Neuronal stem cell (in vitro differentiated cells): ENCODE results near the gene FAM107B.

Experiments
- DNase-seq: peaks from one replicate; pipeline ENCODE4 v3.0.0-alpha.2; 2013; ENCODE audit warnings: low spot score
- H2AFZ ChIP-seq: one replicate; pipeline ENCODE4 v1.6.1; 2013; ENCODE audit warnings: mild to moderate bottlenecking, low read length, inconsistent platforms
- H2AK5ac ChIP-seq: 2 replicates; pipeline ENCODE4 v1.6.1; 2013; ENCODE audit warnings: low read depth, mild to moderate bottlenecking, inconsistent platforms, low read length, moderate library complexity, mixed read lengths
- H2BK120ac ChIP-seq: 2 replicates; pipeline ENCODE4 v1.6.1; 2013; ENCODE audit warnings: low read depth, mild to moderate bottlenecking, inconsistent platforms, low read length, moderate library complexity, mixed read lengths
- H2BK12ac ChIP-seq: one replicate; pipeline ENCODE4 v1.6.1; 2013; ENCODE audit warnings: low read length, inconsistent platforms
- H2BK15ac ChIP-seq: 2 replicates; pipeline ENCODE4 v1.6.1; 2013; ENCODE audit warnings: mild to moderate bottlenecking, low read length, inconsistent platforms, mixed read lengths
- H2BK5ac ChIP-seq: one replicate; pipeline ENCODE4 v1.6.1; 2013; ENCODE audit warnings: inconsistent platforms, mild to moderate bottlenecking, low read length, moderate library complexity
- H3K14ac ChIP-seq: one replicate; pipeline ENCODE4 v1.6.1; 2013; ENCODE audit warnings: low read length, inconsistent platforms
- H3K18ac ChIP-seq: 2 replicates; pipeline ENCODE4 v1.6.1; 2013; ENCODE audit warnings: low read length, inconsistent platforms
- H3K23ac ChIP-seq: 2 replicates; pipeline ENCODE4 v1.6.1; 2013; ENCODE audit warnings: low read depth, mild to moderate bottlenecking, mixed read lengths, low read length, inconsistent platforms; ENCODE audit not compliant: poor library complexity
- H3K27ac ChIP-seq: replicated peaks from 3 replicates; pipeline ENCODE4 v1.5.1; 2013; ENCODE audit warnings: low read length, inconsistent platforms
- H3K27me3 ChIP-seq, 3 experiments: 2 replicates each; pipeline ENCODE4 v1.6.1; 2013; ENCODE audit warnings: low read length in 3 of 3, mild to moderate bottlenecking in 2 of 3, inconsistent platforms in 1 of 3, low read depth in 1 of 3, mixed read lengths in 1 of 3, moderate library complexity in 1 of 3; ENCODE audit not compliant: control insufficient read depth in 3 of 3, insufficient read depth in 3 of 3
- H3K36me3 ChIP-seq, 2 donors: replicated peaks in 1 of 2; 2 replicates each; pipeline ENCODE4 v1.6.1; 2013; ENCODE audit warnings: low read length in 2 of 2; ENCODE audit not compliant: control insufficient read depth in 2 of 2, insufficient read depth in 2 of 2
- H3K4ac ChIP-seq: 2 replicates; pipeline ENCODE4 v1.6.1; 2013; ENCODE audit warnings: inconsistent platforms, mild to moderate bottlenecking, low read length, moderate library complexity
- H3K4me1 ChIP-seq, 2 donors: 1 replicate in 1 of 2; 2 replicates in 1 of 2; pipeline ENCODE4 v1.6.1; 2013; ENCODE audit warnings: low read length in 2 of 2, low read depth in 1 of 2; ENCODE audit not compliant: control insufficient read depth in 2 of 2, insufficient read depth in 1 of 2
- H3K4me2 ChIP-seq: one replicate; pipeline ENCODE4 v1.6.1; 2013; ENCODE audit warnings: mild to moderate bottlenecking, low read length, inconsistent platforms; ENCODE audit not compliant: insufficient read depth, poor library complexity, severe bottlenecking
- H3K4me3 ChIP-seq, 2 donors: 2 replicates each; pipeline ENCODE4 v1.5.1; 2013; ENCODE audit warnings: low read length in 2 of 2, mild to moderate bottlenecking in 2 of 2, inconsistent platforms in 1 of 2, moderate library complexity in 1 of 2
- H3K79me1 ChIP-seq: one replicate; pipeline ENCODE4 v1.6.1; 2013; ENCODE audit warnings: low read depth, mild to moderate bottlenecking, inconsistent platforms, low read length, moderate library complexity
- H3K9ac ChIP-seq: one replicate; pipeline ENCODE4 v1.6.1; 2013; ENCODE audit warnings: mild to moderate bottlenecking, low read depth, low read length, inconsistent platforms; ENCODE audit not compliant: poor library complexity
- H3K9me3 ChIP-seq, 2 donors: replicated peaks in 1 of 2; 2 replicates each; pipeline versions ENCODE3 to v1.6.1; 2013; ENCODE audit warnings: low read length in 2 of 2, mild to moderate bottlenecking in 2 of 2, inconsistent platforms in 1 of 2, low read depth in 1 of 2, mixed read lengths in 1 of 2, moderate library complexity in 1 of 2; ENCODE audit not compliant: control insufficient read depth in 2 of 2, insufficient read depth in 1 of 2
- H4K8ac ChIP-seq: one replicate; pipeline ENCODE4 v1.6.1; 2013; ENCODE audit warnings: low read depth, mild to moderate bottlenecking, inconsistent platforms, low read length, moderate library complexity
- H4K91ac ChIP-seq: one replicate; pipeline ENCODE4 v1.6.1; 2013; ENCODE audit warnings: low read length, low read depth, mild to moderate bottlenecking, inconsistent platforms; ENCODE audit not compliant: poor library complexity
- WGBS, 2 donors: extraction: QIAGEN DNeasy Blood & Tissue Kit; methylation state at CpG; one replicate each; pipeline ENCODE4 v1.1.7; 2013; ENCODE audit warnings: missing lambda C conversion rate in 2 of 2, mixed read lengths in 1 of 2; ENCODE audit not compliant: insufficient read length in 2 of 2, insufficient replicate concordance in 1 of 2; ENCODE audit errors: extremely low coverage in 2 of 2; 5-methylcytosine and 5-hydroxymethylcytosine counted together

Gene FAM107B

GRCh38 chr10:14527134-14527844 is 247.4 kb downstream of the FAM107B start:
- Histone ChIP-seq H3K18ac (no peak overlapping the region), H3K27me3 (no peaks in the 10 kb centered on the region), H3K14ac (no peak overlapping the region), H2BK15ac (no peak overlapping the region), H3K4me3 (no peak overlapping the region), H2BK12ac (no peak overlapping the region), H3K23ac (no peak overlapping the region), H3K9ac (no peak overlapping the region), H3K36me3 (peaks cover 0 to 34% of the 10 kb centered on the region in 2 donors), H4K8ac (no peak overlapping the region), H3K9me3 (no peaks in the 10 kb centered on the region), H3K4ac (no peak overlapping the region), H2BK120ac (no peak overlapping the region), H3K4me2 (no peak overlapping the region), H2AFZ (no peak overlapping the region), H3K27ac (no peak overlapping the region), H3K4me1 (peaks cover 0 to 2% of the 10 kb centered on the region in 2 donors), H2AK5ac (no peak overlapping the region), H4K91ac (no peak overlapping the region), H3K79me1 (peaks cover 3% of the 10 kb centered on the region), H2BK5ac (no peak overlapping the region)
- DNase-seq, result no peak
- WGBS, 2 donors, result no CpG with 5 or more reads among the region's 3 CpGs

GRCh38 chr10:14526326-14526725 is 248.4 kb downstream of the FAM107B start:
- Histone ChIP-seq H2AFZ (no peak overlapping the region), H3K36me3 (peaks cover 2 to 43% of the 10 kb centered on the region in 2 donors), H3K4me3 (no peak overlapping the region), H3K4ac (no peak overlapping the region), H3K23ac (no peak overlapping the region), H3K27me3 (no peaks in the 10 kb centered on the region), H3K79me1 (peaks cover 3% of the 10 kb centered on the region), H2BK12ac (no peak overlapping the region), H3K4me2 (no peak overlapping the region), H2AK5ac (no peak overlapping the region), H3K9ac (no peak overlapping the region), H3K9me3 (no peaks in the 10 kb centered on the region), H2BK120ac (no peak overlapping the region), H3K18ac (no peak overlapping the region), H3K4me1 (no peaks in the 10 kb centered on the region), H2BK5ac (no peak overlapping the region), H2BK15ac (no peak overlapping the region), H3K14ac (no peak overlapping the region), H4K8ac (no peak overlapping the region), H3K27ac (no peak overlapping the region), H4K91ac (no peak overlapping the region)
- no peak for DNase-seq
- WGBS, 2 donors, result no CpG with 5 or more reads among the region's 7 CpGs

GRCh38 chr10:14524691-14525324 is 249.9 kb downstream of the FAM107B start:
- Histone ChIP-seq H2BK5ac (no peak overlapping the region), H3K23ac (no peak overlapping the region), H3K18ac (no peak overlapping the region), H2AFZ (no peak overlapping the region), H2BK120ac (no peak overlapping the region), H3K27ac (no peak overlapping the region), H3K27me3 (no peaks in the 10 kb centered on the region), H3K79me1 (peaks cover 2% of the 10 kb centered on the region), H3K4ac (no peak overlapping the region), H4K8ac (no peak overlapping the region), H2AK5ac (no peak overlapping the region), H3K9me3 (no peaks in the 10 kb centered on the region), H3K4me2 (no peak overlapping the region), H3K4me3 (no peak overlapping the region), H3K14ac (no peak overlapping the region), H4K91ac (no peak overlapping the region), H3K9ac (no peak overlapping the region), H2BK15ac (no peak overlapping the region), H2BK12ac (no peak overlapping the region), H3K36me3 (peaks cover 2 to 48% of the 10 kb centered on the region in 2 donors), H3K4me1 (peaks cover 0 to under 1% of the 10 kb centered on the region in 2 donors)
- DNase-seq, result no peak
- WGBS, 2 donors, result no CpG with 5 or more reads among the region's 3 CpGs

GRCh38 chr10:14523286-14523685 is 251.4 kb downstream of the FAM107B start:
- no peak overlapping the region for H4K8ac ChIP-seq
- peaks cover 2% of the 10 kb centered on the region for H3K79me1 ChIP-seq
- H2BK5ac ChIP-seq, result no peak overlapping the region
- no peak overlapping the region for H3K27ac ChIP-seq
- H3K9ac ChIP-seq, result no peak overlapping the region
- peaks cover 0 to 1% of the 10 kb centered on the region in 2 donors for H3K4me1 ChIP-seq
- H3K9me3 ChIP-seq, result no peaks in the 10 kb centered on the region
- no peak overlapping the region for H2BK15ac ChIP-seq
- no peak overlapping the region for H3K18ac ChIP-seq
- H3K36me3 ChIP-seq, result peaks cover 2 to 45% of the 10 kb centered on the region in 2 donors
- no peak overlapping the region for H3K4me2 ChIP-seq
- H4K91ac ChIP-seq, result no peak overlapping the region
- H3K4me3 ChIP-seq, result no peak overlapping the region
- H2AK5ac ChIP-seq, result no peak overlapping the region
- H2BK12ac ChIP-seq, result no peak overlapping the region
- H3K23ac ChIP-seq, result no peak overlapping the region
- WGBS, 2 donors, result no CpG with 5 or more reads among the region's 10 CpGs
- no peaks in the 10 kb centered on the region for H3K27me3 ChIP-seq
- H2BK120ac ChIP-seq, result no peak overlapping the region
- H2AFZ ChIP-seq, result no peak overlapping the region
- H3K4ac ChIP-seq, result no peak overlapping the region
- H3K14ac ChIP-seq, result no peak overlapping the region
- DNase-seq, result no peak
